Suprapubic skin (tissue), 4 donors: Measurements from ENCODE around the gene SLFN13.

Experiments used
- CTCF ChIP-seq, 2 donors: fragments of 200-600 bp in 1 of 2; fragments of 450-650 bp in 1 of 2; sonication (generic) in 1 of 2; IDR thresholded peaks; one replicate each; pipeline ENCODE4 v1.5.1; 2016 to 2019; ENCODE audit warnings: antibody characterized with exemption in 2 of 2, mild to moderate bottlenecking in 1 of 2, moderate library complexity in 1 of 2
- POLR2A ChIP-seq, 2 donors: fragments of 450-650 bp; IDR thresholded peaks; one replicate each; pipeline ENCODE4 v1.6.1; 2017; ENCODE audit warnings: antibody characterized with exemption in 2 of 2, mild to moderate bottlenecking in 2 of 2, moderate library complexity in 2 of 2
- POLR2AphosphoS5 ChIP-seq, 3 donors: sonication (generic); formaldehyde crosslinking; IDR thresholded peaks; one replicate each; pipeline ENCODE4 v1.6.1; 2017; ENCODE audit warnings: antibody characterized with exemption in 3 of 3

GRCh38 chr17:35489944-35490343, 41.4 kb upstream of the SLFN13 start:
- TF ChIP-seq CTCF (IDR thresholded peaks at IDR 0.05) (no peak), POLR2A (IDR thresholded peaks at IDR 0.05) (no peak), POLR2AphosphoS5 (IDR thresholded peaks at IDR 0.05) (no peak)
